HG03025 (cell line): Measurements from ENCODE around the gene ANKRD39.
"Not testable (repeated sequence)": the region's sequence is repeated elsewhere in the genome, so short reads cannot be mapped to it uniquely, and the experiment has no call there.

Experiments
- ATAC-seq: cut with Tn5 transposase; IDR thresholded peaks from one replicate; pipeline ENCODE4 v1.9.1; 2021; ENCODE audit warnings: mild to moderate bottlenecking, moderate library complexity; ENCODE audit not compliant: unreplicated experiment, low FRiP score

ANKRD39 gene

GRCh38 chr2:96857667-96858372 is at the start of gene ANKRD39:
Gene ANKRD39, minus strand, starts transcription at chr2:96858016. Its CDS starts 29 bp downstream, at chr2:96857987.
- ATAC-seq: peak; percentile 86

GRCh38 chr2:96906729-96907114 is 48.9 kb upstream of the ANKRD39 start:
- no peak for ATAC-seq

GRCh38 chr2:96903815-96904214 is 46.0 kb upstream of the ANKRD39 start:
- ATAC-seq: no peak

GRCh38 chr2:96903318-96903717 is 45.5 kb upstream of the ANKRD39 start:
- no peak for ATAC-seq

GRCh38 chr2:96900237-96900636 is 42.4 kb upstream of the ANKRD39 start:
- no peak for ATAC-seq

GRCh38 chr2:96899413-96899741 is 41.6 kb upstream of the ANKRD39 start:
- ATAC-seq: no peak

- no peak for ATAC-seq
Observed at GRCh38 chr2:96898641-96899412, 41.0 kb upstream of the ANKRD39 start.

GRCh38 chr2:96898135-96898505 is 40.3 kb upstream of the ANKRD39 start:
- no peak for ATAC-seq

GRCh38 chr2:96897491-96898134 is 39.8 kb upstream of the ANKRD39 start:
- ATAC-seq: no peak

- ATAC-seq: no peak
Observed at GRCh38 chr2:96895746-96896651, 38.2 kb upstream of the ANKRD39 start.

GRCh38 chr2:96895032-96895745 is 37.4 kb upstream of the ANKRD39 start:
- ATAC-seq: no peak

- ATAC-seq: no peak
Observed at GRCh38 chr2:96894151-96894531, 36.3 kb upstream of the ANKRD39 start.

- no peak for ATAC-seq
Observed at GRCh38 chr2:96893289-96894150, 35.7 kb upstream of the ANKRD39 start.

GRCh38 chr2:96891591-96892333 is 33.9 kb upstream of the ANKRD39 start:
- ATAC-seq: no peak

- no peak for ATAC-seq
Observed at GRCh38 chr2:96890726-96891385, 33.0 kb upstream of the ANKRD39 start.

GRCh38 chr2:96890252-96890651 is 32.4 kb upstream of the ANKRD39 start:
- no peak for ATAC-seq

GRCh38 chr2:96889502-96889901 is 31.7 kb upstream of the ANKRD39 start:
- ATAC-seq: not testable (repeated sequence)
